Nephron progenitor cell (in vitro differentiated cells): ENCODE results near the gene RAB4A.

Source experiments
- DNase-seq: peaks from one replicate; pipeline ENCODE4 v3.0.0; 2021
- H3K27ac Mint-ChIP-seq: 2 replicates; pipeline ENCODE4 v1.8.0; 2021; ENCODE audit warnings: mild to moderate bottlenecking, moderate library complexity, mixed read lengths
- H3K27me3 Mint-ChIP-seq: 2 replicates; pipeline ENCODE4 v1.8.0; 2021; ENCODE audit warnings: mild to moderate bottlenecking, low read depth, mixed read lengths; ENCODE audit not compliant: poor library complexity
- H3K36me3 Mint-ChIP-seq: 2 replicates; pipeline ENCODE4 v1.8.0; 2021; ENCODE audit warnings: low read depth, mixed read lengths
- H3K4me1 Mint-ChIP-seq: 2 replicates; pipeline ENCODE4 v1.8.0; 2021; ENCODE audit warnings: mixed read lengths
- H3K4me3 Mint-ChIP-seq: 2 replicates; pipeline ENCODE4 v1.8.0; 2021; ENCODE audit warnings: mild to moderate bottlenecking, moderate library complexity, mixed read lengths
- H3K9me3 Mint-ChIP-seq: 2 replicates; pipeline ENCODE4 v1.8.0; 2021; ENCODE audit warnings: mild to moderate bottlenecking, moderate library complexity, mixed read lengths
- TF ChIP-seq, protein P1 (sequence below): fragments of 200-600 bp; sonication (generic); IDR thresholded peaks from 2 replicates; pipeline ENCODE4 v1.5.0; 2021; ENCODE audit warnings: antibody characterized with exemption

Gene RAB4A

DNA sequence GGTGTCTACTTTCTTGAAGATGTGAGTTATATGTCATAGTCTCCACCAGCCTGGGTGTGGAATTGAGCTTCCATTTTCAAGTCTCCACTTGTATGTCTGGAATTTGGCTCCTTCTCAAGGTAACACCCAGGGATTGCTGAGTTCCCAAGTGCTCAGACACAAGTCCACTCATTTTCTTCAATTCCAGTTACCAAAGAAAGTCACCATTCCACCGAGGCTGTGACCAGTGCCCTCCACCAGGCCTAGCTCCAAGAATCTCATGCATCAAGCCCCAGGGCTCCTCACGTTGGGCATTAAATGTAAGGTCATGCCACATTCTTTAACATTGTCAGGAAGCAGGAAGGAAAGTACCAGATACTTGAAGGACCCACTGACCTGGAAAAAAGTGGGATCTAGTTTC lies 2.4 kb upstream of the RAB4A start:
- no peak overlapping the region for H3K4me3 Mint-ChIP-seq
- TF ChIP-seq, protein P1, sequence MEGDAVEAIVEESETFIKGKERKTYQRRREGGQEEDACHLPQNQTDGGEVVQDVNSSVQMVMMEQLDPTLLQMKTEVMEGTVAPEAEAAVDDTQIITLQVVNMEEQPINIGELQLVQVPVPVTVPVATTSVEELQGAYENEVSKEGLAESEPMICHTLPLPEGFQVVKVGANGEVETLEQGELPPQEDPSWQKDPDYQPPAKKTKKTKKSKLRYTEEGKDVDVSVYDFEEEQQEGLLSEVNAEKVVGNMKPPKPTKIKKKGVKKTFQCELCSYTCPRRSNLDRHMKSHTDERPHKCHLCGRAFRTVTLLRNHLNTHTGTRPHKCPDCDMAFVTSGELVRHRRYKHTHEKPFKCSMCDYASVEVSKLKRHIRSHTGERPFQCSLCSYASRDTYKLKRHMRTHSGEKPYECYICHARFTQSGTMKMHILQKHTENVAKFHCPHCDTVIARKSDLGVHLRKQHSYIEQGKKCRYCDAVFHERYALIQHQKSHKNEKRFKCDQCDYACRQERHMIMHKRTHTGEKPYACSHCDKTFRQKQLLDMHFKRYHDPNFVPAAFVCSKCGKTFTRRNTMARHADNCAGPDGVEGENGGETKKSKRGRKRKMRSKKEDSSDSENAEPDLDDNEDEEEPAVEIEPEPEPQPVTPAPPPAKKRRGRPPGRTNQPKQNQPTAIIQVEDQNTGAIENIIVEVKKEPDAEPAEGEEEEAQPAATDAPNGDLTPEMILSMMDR, result no peak
- H3K4me1 Mint-ChIP-seq, result peaks cover 16% of the 10 kb centered on the region
- H3K36me3 Mint-ChIP-seq, result peaks cover 19% of the 10 kb centered on the region
- no peak overlapping the region for H3K27ac Mint-ChIP-seq
- H3K9me3 Mint-ChIP-seq, result peaks cover 43% of the 10 kb centered on the region
- no peak for DNase-seq
- H3K27me3 Mint-ChIP-seq, result peaks cover 18% of the 10 kb centered on the region

DNA sequence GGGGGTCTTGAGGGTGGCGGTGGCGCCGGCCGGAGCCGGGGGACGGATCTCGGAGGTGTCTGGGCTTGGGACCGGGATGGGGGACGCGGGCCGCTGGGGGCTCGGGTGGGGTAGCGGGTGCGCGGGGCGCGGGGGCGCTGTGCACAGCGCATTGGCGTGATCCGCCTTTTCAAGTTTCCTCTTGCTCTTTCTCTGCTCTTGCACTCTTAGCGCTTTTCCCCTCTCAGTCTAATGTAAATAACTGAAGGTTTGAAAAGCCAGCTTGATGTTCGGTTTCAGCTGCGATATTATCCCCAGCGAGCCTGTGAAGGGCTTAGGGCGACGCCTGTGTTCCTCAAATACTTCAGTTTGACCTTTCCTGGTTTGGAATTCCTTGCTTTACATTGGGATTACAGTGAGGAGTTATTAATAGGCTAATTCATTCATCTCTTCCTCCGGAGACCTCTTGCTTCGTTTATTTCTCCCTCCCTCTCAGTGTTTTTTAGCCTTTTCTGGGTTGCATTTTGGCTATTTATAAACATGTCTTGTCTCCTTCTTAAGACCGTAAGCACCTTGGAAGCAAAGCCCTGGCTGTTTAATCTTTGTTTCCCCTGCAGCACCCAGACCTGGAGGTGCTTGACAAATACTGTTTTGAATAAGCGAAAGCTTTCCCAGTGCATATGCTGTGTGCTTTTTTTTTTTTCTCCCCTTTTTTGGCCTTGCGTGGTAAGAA lies 693 bp downstream of the RAB4A start:
- H3K9me3 Mint-ChIP-seq, result peaks cover 29% of the 10 kb centered on the region
- TF ChIP-seq, protein P1, result no peak
- peaks cover 14% of the 10 kb centered on the region for H3K27me3 Mint-ChIP-seq
- H3K4me3 Mint-ChIP-seq, result peak overlapping the region; percentile 97
- H3K36me3 Mint-ChIP-seq, result peaks cover 24% of the 10 kb centered on the region
- peaks cover 26% of the 10 kb centered on the region for H3K4me1 Mint-ChIP-seq
- H3K27ac Mint-ChIP-seq, result peak overlapping the region; percentile 78
- DNase-seq, result no peak

DNA sequence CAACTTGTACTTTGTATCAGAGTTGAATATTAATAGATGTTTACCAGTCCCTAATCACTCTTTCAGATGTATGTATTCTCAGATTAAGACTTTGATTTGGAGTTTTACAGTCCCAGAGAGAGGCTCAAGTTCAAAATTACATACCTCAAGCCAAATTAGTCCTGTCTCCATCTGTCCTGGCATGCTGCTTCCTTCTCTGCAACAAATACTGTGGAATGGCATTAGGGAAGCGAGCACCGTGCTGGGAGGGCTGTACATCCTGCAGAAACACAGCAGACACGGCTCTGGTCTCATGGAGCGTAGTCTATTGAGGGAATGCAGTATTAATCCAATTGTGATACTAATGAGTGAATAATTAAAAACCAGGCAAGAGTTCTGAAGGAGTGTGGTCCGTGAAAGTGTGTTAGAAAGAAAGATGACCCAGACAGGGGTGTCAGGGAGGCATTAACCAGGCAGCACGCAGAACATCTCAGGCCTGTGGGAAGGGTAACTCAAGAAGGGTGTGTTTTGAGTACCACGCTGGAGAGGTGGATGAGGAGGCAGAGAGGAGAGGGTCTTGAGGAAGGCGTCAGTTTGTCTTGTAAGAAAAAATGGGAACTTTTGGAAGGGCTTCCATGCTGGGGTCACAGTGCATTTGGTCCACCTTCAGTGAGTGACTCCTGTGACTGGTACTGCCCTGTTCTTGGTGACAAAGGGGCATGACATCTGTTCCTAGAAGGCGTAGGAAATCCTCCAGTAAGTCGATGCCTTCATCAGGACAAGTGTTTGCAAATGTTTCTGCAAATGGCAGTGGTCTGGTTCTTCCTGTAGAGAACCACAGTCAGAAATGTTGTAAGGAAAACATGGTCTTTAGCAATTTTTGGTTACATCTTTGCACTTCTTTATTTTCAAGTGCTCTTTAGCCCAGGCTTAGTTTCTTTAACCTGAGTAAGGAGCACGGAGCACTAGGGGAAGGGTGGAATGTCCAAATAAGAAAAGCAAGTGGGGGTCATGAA lies 1.6 kb downstream of the RAB4A start:
- Mint-ChIP-seq H3K27ac (peak overlapping the region; percentile 1), H3K27me3 (peaks cover 14% of the 10 kb centered on the region)
- TF ChIP-seq, protein P1, result no peak

DNA sequence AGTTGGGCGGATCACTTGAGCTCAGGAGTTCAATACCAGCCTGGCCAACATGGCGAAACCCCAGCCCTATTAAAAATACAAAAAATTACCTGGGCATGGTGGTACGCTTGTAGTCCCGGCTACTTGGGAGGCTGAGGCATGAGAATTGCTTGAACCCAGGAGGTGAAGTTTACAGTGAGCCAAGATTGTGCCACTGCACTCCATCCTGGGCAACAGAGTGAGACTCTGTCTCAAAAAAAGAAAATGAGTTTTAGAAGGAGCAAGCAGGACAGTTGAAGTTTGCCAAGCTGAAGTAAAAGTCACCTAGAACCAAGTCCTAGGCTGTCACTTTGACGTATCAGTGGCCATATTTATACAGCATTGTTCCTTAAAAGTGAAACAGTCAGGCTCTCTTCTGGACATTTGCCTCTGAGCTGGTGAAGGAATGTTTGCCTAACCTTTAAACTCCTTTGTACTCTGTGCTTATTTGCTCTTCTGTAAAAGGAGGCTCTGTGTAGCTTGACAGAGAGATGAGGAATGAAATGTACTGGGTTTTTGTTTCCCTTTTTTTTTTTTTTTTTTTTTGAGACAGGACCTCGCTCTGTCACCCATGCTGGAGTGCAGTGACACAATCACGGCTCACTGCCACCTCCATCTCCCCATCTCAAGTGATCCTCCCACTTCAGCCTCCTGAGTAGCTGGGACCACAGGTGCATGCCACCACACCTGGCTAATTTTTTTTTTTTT lies 2.8 kb downstream of the RAB4A start:
- Mint-ChIP-seq H3K4me1 (peaks cover 26% of the 10 kb centered on the region), H3K9me3 (peaks cover 11% of the 10 kb centered on the region), H3K27me3 (peaks cover 11% of the 10 kb centered on the region), H3K36me3 (peaks cover 17% of the 10 kb centered on the region), H3K27ac (no peak overlapping the region), H3K4me3 (no peak overlapping the region)
- DNase-seq, result no peak
- TF ChIP-seq, protein P1, result no peak

More for the DNA sequence above, 1.6 kb downstream of the RAB4A start:
- H3K9me3 Mint-ChIP-seq, result peaks cover 21% of the 10 kb centered on the region
- peaks cover 26% of the 10 kb centered on the region for H3K4me1 Mint-ChIP-seq
- H3K36me3 Mint-ChIP-seq, result peaks cover 17% of the 10 kb centered on the region
- H3K4me3 Mint-ChIP-seq, result peak overlapping the region; percentile 97
- no peak for DNase-seq

GRCh38 chr1:229275005-229275404 lies 4.1 kb downstream of the RAB4A start:
- H3K4me3 Mint-ChIP-seq, result no peak overlapping the region
- peaks cover 26% of the 10 kb centered on the region for H3K4me1 Mint-ChIP-seq
- peaks cover 17% of the 10 kb centered on the region for H3K36me3 Mint-ChIP-seq
- peak overlapping the region; percentile 47 for H3K27ac Mint-ChIP-seq
- TF ChIP-seq, protein P1, result no peak
- H3K9me3 Mint-ChIP-seq, result peaks cover 1% of the 10 kb centered on the region
- peaks cover 9% of the 10 kb centered on the region for H3K27me3 Mint-ChIP-seq
- DNase-seq, result no peak
